ENCODE results near the gene RMRP. TPM values are rescaled to one million over a fixed set of nuclear protein-coding genes. Genes with fewer than 3 reads are reported as not detected.

The RMRP gene
- polyA plus RNA-seq, 1 donor from 2014 or later: 30.5 TPM

DNA sequence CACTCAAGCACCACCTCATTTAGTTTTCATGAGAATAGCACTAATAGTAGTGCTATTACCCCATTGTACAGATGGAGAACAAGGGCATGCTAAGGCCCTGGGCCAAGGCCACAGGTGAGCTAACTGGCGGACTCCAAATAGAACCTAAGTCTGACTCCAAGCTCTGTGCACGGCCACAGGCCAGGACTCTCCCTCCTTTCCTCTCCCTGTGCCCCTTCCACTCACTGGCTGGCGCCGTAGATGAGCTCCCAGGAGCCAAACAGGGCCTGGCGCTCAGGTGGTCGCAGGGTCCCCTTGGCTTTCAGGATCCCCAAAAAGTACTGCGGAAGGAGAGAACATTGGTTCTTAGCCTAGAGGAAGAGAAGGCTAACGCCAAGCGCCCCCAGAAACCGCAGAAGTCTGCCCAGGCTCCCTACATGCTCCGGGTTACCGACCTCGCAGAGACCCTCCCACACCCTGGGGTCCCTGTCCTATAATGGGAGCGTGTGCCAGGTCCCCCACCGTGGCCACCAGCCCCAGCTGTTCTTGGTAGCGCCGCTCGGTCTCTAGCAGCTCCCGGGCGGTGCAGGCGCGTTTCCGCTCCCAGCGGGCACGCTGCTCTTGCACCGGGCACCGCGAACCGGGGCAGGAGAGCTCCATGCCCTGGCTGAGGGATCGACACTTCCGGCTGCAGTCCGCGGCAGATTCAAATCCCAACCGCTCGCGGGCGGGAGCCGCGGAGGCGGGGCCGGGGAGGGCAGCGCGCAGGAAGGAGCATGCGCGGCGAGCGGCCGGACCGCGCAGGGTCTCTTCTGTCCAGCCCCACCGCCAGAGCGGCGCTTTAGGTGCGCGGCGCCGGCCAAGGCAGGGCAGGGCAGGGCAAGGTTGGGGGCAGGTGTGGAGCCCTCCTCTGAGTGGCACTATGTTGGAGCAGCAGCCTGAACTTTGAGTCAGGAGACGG is 7.0 kb upstream of the RMRP start, which contains the start of gene ARHGEF39:
Gene ARHGEF39, minus strand, starts transcription at position 665 of the 940 bp plus-strand sequence. Its CDS starts 26 bp downstream, at position 639.
- Mint-ChIP-seq H3K9me3 (no peaks in the 10 kb centered on the region), H3K36me3 (peaks cover 2% of the 10 kb centered on the region), H3K27me3 (no peaks in the 10 kb centered on the region), H3K4me1 (peaks cover 23 to 48% (median 40%) of the 10 kb centered on the region in 3 donors), H3K27ac (peak within 1 kb of the TSS; percentile 17 to 73 (median 36)), H3K4me3 (peak within 1 kb of the TSS; percentile 77 to 94 (median 88))

DNA sequence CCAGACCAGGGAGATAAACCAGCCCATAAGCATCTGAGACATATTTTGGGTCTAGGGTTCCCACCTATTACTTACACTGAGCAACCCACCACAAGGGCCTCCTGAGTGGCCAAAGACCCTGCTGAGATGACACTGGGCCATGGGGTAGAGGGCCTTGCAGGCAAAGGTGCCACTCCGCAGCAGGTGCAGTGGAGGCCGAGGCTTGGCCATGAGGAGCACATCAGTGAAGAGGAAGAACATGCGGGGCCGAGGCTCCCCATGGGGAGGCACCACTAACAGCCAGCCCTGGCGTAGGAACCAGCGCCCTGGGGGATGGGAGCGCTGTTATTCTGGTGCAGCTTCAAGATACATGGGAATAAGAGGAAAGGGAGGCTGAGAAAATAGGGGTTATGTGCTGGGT is 4.6 kb upstream of the RMRP start:
- peak overlapping the region; percentile 87 to 97 (median 94) for H3K27ac Mint-ChIP-seq
- H3K4me3 Mint-ChIP-seq: peak overlapping the region in 3 of 4 donors; percentile 25 to 85 (median 57)
- H3K9me3 Mint-ChIP-seq: peaks cover 0 to 2% (median 0%) of the 10 kb centered on the region in 3 donors
- peaks cover 39 to 61% (median 56%) of the 10 kb centered on the region in 3 donors for H3K4me1 Mint-ChIP-seq
- peaks cover 2% of the 10 kb centered on the region for H3K27me3 Mint-ChIP-seq
- H3K36me3 Mint-ChIP-seq: peaks cover 2% of the 10 kb centered on the region

DNA sequence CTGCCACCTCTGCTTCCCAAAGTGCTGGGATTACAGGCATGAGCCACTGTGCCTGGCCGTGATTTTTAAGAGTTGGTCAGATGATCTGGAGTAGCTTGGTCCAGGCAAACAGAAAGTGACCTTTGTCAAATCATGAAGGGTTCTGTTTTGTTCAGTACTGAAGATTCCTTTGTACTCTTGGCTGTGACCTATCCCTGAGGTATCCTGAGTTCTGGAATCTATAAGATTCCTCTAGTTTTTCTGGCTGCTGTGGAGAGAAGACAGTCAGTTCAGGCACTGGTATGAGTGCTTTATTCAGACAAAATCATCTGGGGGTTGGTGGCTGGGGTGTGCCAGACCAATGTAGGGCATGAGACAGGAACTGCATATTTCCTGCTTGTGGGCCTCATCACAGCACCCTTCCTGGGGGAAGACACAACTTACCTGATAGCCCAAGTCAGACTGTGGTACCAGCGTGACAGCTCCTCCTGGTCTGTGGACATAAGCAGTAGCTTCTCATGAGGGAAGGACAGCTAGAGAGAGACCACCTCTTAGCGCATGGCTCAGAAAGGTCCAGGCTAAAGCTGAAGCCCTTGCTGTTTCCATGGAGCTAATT is 4.0 kb upstream of the RMRP start:
- H3K27ac Mint-ChIP-seq: peak overlapping the region; percentile 87 to 97 (median 94)
- peaks cover 45 to 64% (median 60%) of the 10 kb centered on the region in 3 donors for H3K4me1 Mint-ChIP-seq
- peaks cover 0 to 5% (median 0%) of the 10 kb centered on the region in 3 donors for H3K9me3 Mint-ChIP-seq
- H3K4me3 Mint-ChIP-seq: peak overlapping the region; percentile 21 to 89 (median 86)
- H3K27me3 Mint-ChIP-seq: peaks cover 2% of the 10 kb centered on the region
- H3K36me3 Mint-ChIP-seq: peaks cover 2% of the 10 kb centered on the region

DNA sequence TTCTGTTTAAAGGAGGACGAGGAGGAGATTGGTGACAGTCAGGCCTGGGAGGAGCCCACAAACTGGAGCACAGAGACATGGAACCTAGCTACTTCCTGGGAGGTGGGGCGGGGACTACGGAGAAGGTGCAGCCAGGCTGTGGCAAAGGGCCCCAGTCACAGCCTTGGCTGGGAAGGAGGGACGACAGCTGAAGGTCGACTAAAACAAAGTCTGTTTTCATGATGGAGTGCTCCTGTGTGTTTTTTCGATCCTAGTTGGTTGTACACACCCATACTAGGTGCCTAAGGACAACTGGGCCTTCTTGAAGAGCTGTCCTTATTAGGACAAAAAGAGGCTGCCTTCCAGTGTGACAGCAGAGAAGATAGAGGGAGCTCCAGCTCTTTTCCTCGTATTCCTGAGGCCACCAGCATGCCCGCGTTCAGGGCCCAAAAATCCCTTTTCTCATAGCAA is 3.2 kb upstream of the RMRP start:
- Mint-ChIP-seq H3K9me3 (peaks cover 0 to 5% (median 0%) of the 10 kb centered on the region in 3 donors), H3K4me3 (peak overlapping the region in 3 of 4 donors; percentile 36 to 68 (median 59)), H3K27me3 (peaks cover 2% of the 10 kb centered on the region), H3K36me3 (peaks cover 2% of the 10 kb centered on the region), H3K27ac (peak overlapping the region; percentile 73 to 100 (median 99)), H3K4me1 (peaks cover 46 to 65% (median 58%) of the 10 kb centered on the region in 3 donors)

DNA sequence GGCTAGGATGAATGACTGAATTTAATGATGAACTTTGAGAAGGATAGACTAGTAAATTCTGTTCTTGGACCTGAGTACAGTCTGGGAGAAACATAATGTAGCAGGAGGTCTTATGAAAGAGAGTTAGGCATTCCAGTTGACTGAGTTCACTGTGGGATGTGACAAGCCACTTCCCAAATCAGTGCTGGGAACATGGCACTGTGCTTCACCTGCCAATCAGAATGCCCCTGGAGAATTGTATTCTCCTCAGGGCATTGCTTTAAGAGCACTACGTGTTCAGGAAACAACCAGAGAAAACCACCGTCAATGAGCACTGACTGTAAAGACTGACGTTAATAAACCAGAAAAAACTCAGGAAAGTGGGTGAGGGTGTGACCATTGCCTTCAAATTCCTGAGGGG is 1.5 kb upstream of the RMRP start:
- H3K4me1 Mint-ChIP-seq: peaks cover 41 to 66% (median 53%) of the 10 kb centered on the region in 3 donors
- H3K27ac Mint-ChIP-seq: peak overlapping the region; percentile 99 to 100 (median 100)
- peak overlapping the region; percentile 87 to 95 (median 92) for H3K4me3 Mint-ChIP-seq
- H3K9me3 Mint-ChIP-seq: peaks cover 0 to 5% (median 0%) of the 10 kb centered on the region in 3 donors
- peaks cover 2% of the 10 kb centered on the region for H3K36me3 Mint-ChIP-seq
- H3K27me3 Mint-ChIP-seq: peaks cover 2% of the 10 kb centered on the region

DNA sequence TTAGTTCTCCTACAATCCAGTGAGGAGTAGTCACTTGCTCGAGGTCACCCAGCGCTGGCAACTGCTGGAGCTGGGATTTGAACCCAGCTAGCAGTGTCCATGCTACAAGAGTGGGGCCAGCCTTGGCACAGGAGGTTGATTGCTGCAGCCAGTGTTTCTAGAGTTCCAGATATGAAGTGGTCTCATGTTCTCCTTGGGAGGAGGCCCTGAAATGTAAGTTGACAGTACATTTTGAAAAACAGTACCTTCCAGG is 1.1 kb upstream of the RMRP start:
- Mint-ChIP-seq H3K36me3 (peaks cover 2% of the 10 kb centered on the region), H3K4me3 (peak overlapping the region; percentile 87 to 95 (median 92)), H3K27ac (peak overlapping the region; percentile 99 to 100 (median 100)), H3K9me3 (peaks cover 0 to 5% (median 0%) of the 10 kb centered on the region in 3 donors), H3K27me3 (peaks cover 2% of the 10 kb centered on the region), H3K4me1 (peaks cover 39 to 67% (median 53%) of the 10 kb centered on the region in 3 donors)

DNA sequence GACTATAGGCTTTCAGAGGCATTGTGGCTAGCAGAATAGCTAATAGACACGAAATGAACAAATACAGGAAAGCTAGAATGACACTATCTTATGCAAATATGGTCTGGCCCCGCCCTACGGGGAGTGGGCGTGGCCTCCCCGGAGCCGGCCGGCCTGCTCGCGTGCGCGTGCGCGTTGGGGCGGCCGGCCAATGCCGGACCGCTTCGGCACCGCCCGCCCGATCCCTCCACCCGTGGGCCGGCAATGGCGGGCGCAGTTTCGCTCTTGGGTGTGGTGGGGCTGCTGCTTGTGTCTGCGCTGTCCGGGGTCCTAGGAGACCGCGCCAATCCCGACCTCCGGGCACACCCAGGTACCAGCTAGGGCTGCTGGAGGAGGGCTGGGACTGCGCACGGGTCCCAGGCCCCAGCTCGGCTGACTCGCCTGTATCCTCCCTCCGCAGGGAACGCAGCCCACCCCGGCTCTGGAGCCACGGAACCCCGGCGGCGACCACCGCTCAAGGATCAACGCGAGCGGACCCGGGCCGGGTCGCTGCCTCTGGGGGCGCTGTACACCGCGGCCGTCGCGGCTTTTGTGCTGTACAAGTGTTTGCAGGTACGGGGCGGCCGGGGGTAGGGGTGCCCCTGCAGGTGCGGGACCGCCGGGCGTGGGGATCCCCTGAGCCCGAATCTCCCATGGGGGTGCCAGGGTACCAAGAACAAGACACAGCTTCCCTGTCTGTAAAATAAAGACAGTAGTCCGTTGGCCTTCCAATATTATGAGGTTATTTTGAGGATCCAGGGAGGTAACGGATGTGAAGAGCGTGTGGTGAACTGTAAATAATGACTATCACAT is 533 bp upstream of the RMRP start, which contains the start of gene CCDC107:
Gene CCDC107, plus strand, starts transcription at position 156 of the 831 bp plus-strand sequence. Its CDS starts 88 bp downstream, at position 244.
- Mint-ChIP-seq H3K27me3 (peaks cover 2% of the 10 kb centered on the region), H3K4me1 (peaks cover 39 to 67% (median 53%) of the 10 kb centered on the region in 3 donors), H3K4me3 (peak within 1 kb of the TSS; percentile 87 to 96 (median 92)), H3K36me3 (peaks cover 2% of the 10 kb centered on the region), H3K27ac (peak within 1 kb of the TSS; percentile 99 to 100 (median 100)), H3K9me3 (peaks cover 0 to 5% (median 0%) of the 10 kb centered on the region in 3 donors)

DNA sequence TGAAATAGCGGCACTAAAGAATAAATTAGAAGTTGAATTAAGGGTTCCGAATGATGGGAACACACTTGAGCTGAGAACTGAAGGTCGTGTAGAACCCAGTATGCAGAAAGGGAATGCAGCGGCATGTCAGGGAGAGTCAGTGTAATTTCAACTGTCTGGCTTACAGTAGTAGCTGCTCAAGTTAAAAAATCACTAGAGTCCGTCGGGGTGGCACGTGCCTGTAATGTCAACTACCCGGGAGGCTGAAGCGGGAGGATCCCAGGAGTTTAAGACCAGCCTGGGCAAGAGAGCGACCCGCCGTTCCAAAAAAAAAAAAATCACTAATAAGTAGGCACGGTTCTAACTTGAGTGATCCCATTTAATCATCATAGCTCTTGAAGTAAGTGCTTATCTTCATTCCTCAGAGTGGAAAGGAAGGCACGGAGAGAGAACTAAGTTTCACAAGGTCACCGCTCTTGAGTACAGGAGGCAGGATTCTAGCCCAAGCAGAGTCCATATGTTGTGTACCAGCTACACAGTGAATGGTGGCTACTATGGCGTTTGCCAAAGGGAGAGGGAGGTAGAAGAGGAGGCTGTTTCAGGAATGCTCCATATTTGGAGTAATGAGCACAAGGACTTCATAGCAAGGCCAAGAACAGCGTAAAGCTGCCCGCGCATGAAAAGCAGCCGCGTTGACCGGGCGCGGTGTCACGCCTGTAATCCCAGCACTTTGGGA is 831 bp downstream of the RMRP start:
- peak overlapping the region; percentile 87 to 96 (median 92) for H3K4me3 Mint-ChIP-seq
- H3K4me1 Mint-ChIP-seq: peaks cover 37 to 56% (median 43%) of the 10 kb centered on the region in 3 donors
- peaks cover 2% of the 10 kb centered on the region for H3K36me3 Mint-ChIP-seq
- H3K27ac Mint-ChIP-seq: peak overlapping the region; percentile 99 to 100 (median 100)
- H3K27me3 Mint-ChIP-seq: peaks cover 2% of the 10 kb centered on the region
- H3K9me3 Mint-ChIP-seq: peaks cover 0 to 5% (median 0%) of the 10 kb centered on the region in 3 donors

DNA sequence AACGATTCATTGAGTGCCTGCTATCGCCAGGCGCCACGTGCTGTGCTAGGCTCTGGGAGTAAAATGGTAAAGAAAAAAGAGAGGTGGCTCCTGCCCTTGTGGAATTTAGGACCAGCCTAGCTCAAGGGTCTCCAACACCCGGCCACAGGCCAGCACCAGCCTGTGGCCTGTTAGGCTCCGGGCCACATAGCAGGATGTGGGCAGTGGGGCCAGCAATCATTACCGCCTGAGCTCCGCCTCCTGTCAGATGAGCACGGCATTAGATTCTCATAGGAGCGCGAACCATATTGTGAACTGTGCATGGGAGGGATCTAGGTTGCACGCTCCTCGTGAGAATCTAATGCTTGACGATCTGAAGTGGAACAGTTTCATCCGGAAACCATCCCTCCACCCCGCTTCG is 1.5 kb downstream of the RMRP start:
- Mint-ChIP-seq H3K27me3 (peaks cover 2% of the 10 kb centered on the region), H3K36me3 (peaks cover 2% of the 10 kb centered on the region), H3K9me3 (peaks cover 0 to 5% (median 0%) of the 10 kb centered on the region in 3 donors), H3K27ac (peak overlapping the region; percentile 99 to 100 (median 100)), H3K4me1 (peaks cover 35 to 57% (median 43%) of the 10 kb centered on the region in 3 donors), H3K4me3 (peak overlapping the region in 3 of 4 donors; percentile 46 to 90 (median 71))

DNA sequence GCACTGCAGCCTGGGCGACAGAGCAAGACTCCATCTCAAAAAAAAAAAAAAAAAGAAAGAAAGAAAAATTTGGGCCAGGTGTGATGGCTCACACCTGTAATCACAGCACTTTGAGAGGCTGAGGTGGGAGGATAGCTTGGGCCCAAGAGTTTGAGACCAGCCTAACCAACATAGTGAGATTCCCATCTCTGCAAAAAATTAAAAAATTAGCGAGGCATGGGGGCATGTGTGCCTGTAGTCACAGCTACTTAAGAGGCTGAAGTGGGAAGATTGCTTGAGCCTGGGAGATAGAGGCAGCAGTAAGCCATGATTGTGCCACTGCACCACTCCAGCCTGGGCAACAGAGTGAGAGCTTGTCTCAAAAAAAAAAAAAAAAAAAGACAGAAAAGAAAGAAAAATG is 4.2 kb downstream of the RMRP start:
- Mint-ChIP-seq H3K27me3 (peaks cover 2% of the 10 kb centered on the region), H3K4me1 (peaks cover 35 to 44% (median 39%) of the 10 kb centered on the region in 3 donors)

DNA sequence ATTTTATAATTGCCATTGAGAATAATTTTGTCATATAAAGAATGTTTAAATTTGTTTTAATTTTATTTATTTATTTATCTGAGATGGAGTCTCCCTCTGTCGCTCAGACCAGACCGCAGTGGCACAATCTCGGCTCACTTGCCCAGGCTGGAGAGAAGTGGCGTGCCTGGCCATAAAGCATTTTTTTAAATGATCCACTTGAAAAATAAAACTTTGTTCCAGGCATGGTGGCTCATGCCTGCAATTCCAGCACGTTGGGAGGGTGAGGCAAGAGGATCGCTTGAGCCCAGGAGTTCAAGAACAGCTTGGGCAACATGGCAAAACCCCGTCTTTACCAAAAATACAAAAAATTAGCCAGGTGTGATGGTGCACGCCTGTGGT is 5.0 kb downstream of the RMRP start:
- Mint-ChIP-seq H3K27ac (no peak overlapping the region), H3K9me3 (peaks cover 0 to 3% (median 0%) of the 10 kb centered on the region in 3 donors), H3K4me1 (peaks cover 40 to 50% (median 42%) of the 10 kb centered on the region in 3 donors), H3K4me3 (no peak overlapping the region), H3K27me3 (peaks cover under 1% of the 10 kb centered on the region), H3K36me3 (peaks cover 2% of the 10 kb centered on the region)

More for the DNA sequence above, 4.2 kb downstream of the RMRP start:
- Mint-ChIP-seq H3K27ac (peak overlapping the region in 2 of 3 donors; percentile 63 to 99), H3K4me3 (no peak overlapping the region), H3K9me3 (peaks cover 0 to 5% (median 0%) of the 10 kb centered on the region in 3 donors), H3K36me3 (no peaks in the 10 kb centered on the region)

DNA sequence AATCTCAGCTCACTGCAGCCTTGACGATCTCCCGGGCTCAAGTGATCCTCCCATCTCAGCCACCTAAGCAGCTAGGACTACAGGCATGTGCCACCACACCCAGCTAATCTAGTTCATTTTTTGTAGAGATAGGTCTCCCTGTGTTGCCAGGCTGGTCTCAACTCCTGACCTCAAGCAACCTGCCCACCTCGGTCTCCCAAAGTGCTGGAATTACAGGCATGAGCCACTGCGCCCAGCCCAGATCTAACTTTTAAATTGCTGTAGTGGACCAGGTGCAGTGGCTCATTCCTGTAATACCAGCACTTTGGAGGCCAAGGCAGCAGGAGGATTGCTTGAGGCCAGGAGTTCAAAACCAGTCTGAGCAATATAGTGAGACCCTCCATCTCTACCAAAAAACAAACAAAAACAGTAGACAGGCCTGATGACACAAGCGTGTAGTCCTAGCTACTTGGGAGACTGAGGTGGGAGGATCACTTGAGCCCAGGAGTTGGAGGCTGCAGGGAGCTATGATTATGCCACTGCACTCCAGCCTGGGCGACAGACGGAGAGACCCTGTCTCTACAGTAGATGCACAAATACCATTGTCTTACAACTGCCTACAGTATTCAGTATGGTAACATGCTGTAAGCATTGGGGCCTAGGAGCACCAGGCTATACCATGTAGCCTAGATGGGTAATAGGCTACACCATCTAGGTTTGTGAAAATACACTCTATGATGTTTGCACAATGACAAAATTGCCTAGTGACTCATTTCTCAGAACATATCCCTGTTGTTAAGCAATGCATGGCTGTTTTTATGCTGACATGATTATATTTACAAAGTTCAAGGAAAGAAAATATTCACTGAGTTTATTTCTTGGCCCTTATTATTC is 5.6 kb downstream of the RMRP start:
- peak overlapping the region in 3 of 4 donors; percentile 63 to 96 (median 93) for H3K4me3 Mint-ChIP-seq
- peaks cover 0 to 2% (median 0%) of the 10 kb centered on the region in 3 donors for H3K9me3 Mint-ChIP-seq
- H3K36me3 Mint-ChIP-seq: peaks cover 2% of the 10 kb centered on the region
- peak overlapping the region in 1 of 3 donors; percentile 47 for H3K27ac Mint-ChIP-seq
- H3K4me1 Mint-ChIP-seq: peaks cover 38 to 50% (median 42%) of the 10 kb centered on the region in 3 donors
- H3K27me3 Mint-ChIP-seq: no peaks in the 10 kb centered on the region
